Retinal pigment epithelial cell (primary cell): ENCODE data around the gene THSD8.

Experiments used
- DNase-seq: peaks from one replicate; pipeline ENCODE4 v3.0.0-alpha.2; 2010; ENCODE audit warnings: low read depth
- H3K4me3 ChIP-seq: 2 replicates; pipeline ENCODE4 v1.5.1; 2011; ENCODE audit warnings: mild to moderate bottlenecking, low read length, control low read depth, moderate library complexity
- CTCF ChIP-seq: conservative IDR thresholded peaks from 2 replicates; pipeline ENCODE4 v1.5.1; 2011; ENCODE audit warnings: low read depth, low read length, control low read depth, inconsistent platforms

The THSD8 gene

GRCh38 chr19:12801466-12802266, at the start of gene THSD8, which contains the start of gene PRDX2:
Gene THSD8, plus strand, starts transcription at chr19:12802069. Its CDS starts 3 bp downstream, at chr19:12802072.
Gene PRDX2, minus strand, starts transcription at chr19:12801800. Its CDS starts 539 bp downstream, at chr19:12801261.
- peak; percentile 10 for TF ChIP-seq CTCF
- no peak for DNase-seq
- peak within 1 kb of the TSS; percentile 89 for H3K4me3 ChIP-seq

GRCh38 chr19:12754465-12755196, 47.2 kb upstream of the THSD8 start:
- TF ChIP-seq CTCF, result no peak
- DNase-seq, result no peak
- H3K4me3 ChIP-seq, result no peak overlapping the region

GRCh38 chr19:12756150-12756883, 45.6 kb upstream of the THSD8 start:
- no peak for TF ChIP-seq CTCF
- no peak for DNase-seq
- H3K4me3 ChIP-seq, result no peak overlapping the region

- no peak for DNase-seq
- peak; percentile 80 for TF ChIP-seq CTCF
- H3K4me3 ChIP-seq, result peak overlapping the region; percentile 23
These were observed 44.2 kb upstream of the THSD8 start for GRCh38 chr19:12757544-12758274.

GRCh38 chr19:12759686-12760085, 42.2 kb upstream of the THSD8 start:
- no peak overlapping the region for H3K4me3 ChIP-seq
- DNase-seq, result no peak
- no peak for TF ChIP-seq CTCF

GRCh38 chr19:12763100-12763499, 38.8 kb upstream of the THSD8 start:
- DNase-seq, result no peak
- no peak for TF ChIP-seq CTCF
- H3K4me3 ChIP-seq, result no peak overlapping the region
